Urinary bladder (tissue), 4 donors: ENCODE measurements around the gene IL1RN. TPM values are rescaled to one million over a fixed set of nuclear protein-coding genes. Genes with fewer than 3 reads are reported as not detected.

Experiments used
- DNase-seq: peaks from one replicate; pipeline ENCODE4 v3.0.0-alpha.2; 2015; ENCODE audit errors: extremely low spot score
- H3K27ac ChIP-seq: one replicate; pipeline ENCODE4 v1.5.1; 2013; ENCODE audit warnings: low read depth, mild to moderate bottlenecking, moderate library complexity
- H3K36me3 ChIP-seq: one replicate; pipeline ENCODE4 v1.6.1; 2013; ENCODE audit warnings: mild to moderate bottlenecking, moderate library complexity; ENCODE audit not compliant: insufficient read depth
- H3K4me1 ChIP-seq: one replicate; pipeline ENCODE4 v1.6.1; 2013; ENCODE audit warnings: mild to moderate bottlenecking, moderate library complexity; ENCODE audit not compliant: insufficient read depth
- H3K4me3 ChIP-seq: one replicate; pipeline ENCODE4 v1.5.1; 2013; ENCODE audit warnings: low read depth, low read length
- WGBS: extraction: QIAGEN DNeasy Blood & Tissue Kit; methylation state at CpG from one replicate; pipeline ENCODE4 v1.1.7; 2013; 5-methylcytosine and 5-hydroxymethylcytosine counted together
- polyA plus RNA-seq: library from polyadenylated mRNA; stranded (reverse); fragments of 200-250 nt; gene quantifications from one replicate; pipeline ENCODE4 v1.2.3, GENCODE V29; 2013
- total RNA-seq: library from RNA; depleted of rRNA; stranded (reverse); fragments of >200 nt; gene quantifications from one replicate; pipeline ENCODE4 v1.2.3, GENCODE V29; 2014
- donor health status: healthy with polysubstance abuse.
- donor health status: healthy.

Gene IL1RN
- total and polyA plus RNA-seq, 2 donors: 4.9 to 6.7 TPM

- 91% methylated on average over 16 of the region's 16 CpGs for WGBS
- Histone ChIP-seq H3K4me3 (no peak overlapping the region), H3K4me1 (no peaks in the 10 kb centered on the region), H3K27ac (no peak overlapping the region), H3K36me3 (no peaks in the 10 kb centered on the region)
- no peak for DNase-seq
Observed at GRCh38 chr2:113172721-113173541, 45.5 kb downstream of the IL1RN start.

GRCh38 chr2:113173542-113174375, 46.4 kb downstream of the IL1RN start, which contains the start of gene PSD4:
TSS of gene PSD4 (plus strand) at chr2:113173971. CDS start at chr2:113182457, 8,486 bp downstream.
- Histone ChIP-seq H3K27ac (no peak within 1 kb of the TSS), H3K4me1 (no peaks in the 10 kb centered on the region), H3K36me3 (no peaks in the 10 kb centered on the region), H3K4me3 (peak within 1 kb of the TSS; percentile 20)
- DNase-seq: no peak
- 66% methylated on average over 14 of the region's 14 CpGs for WGBS

- H3K4me1 ChIP-seq: no peaks in the 10 kb centered on the region
- 70% methylated on average over 3 of the region's 3 CpGs for WGBS
- no peaks in the 10 kb centered on the region for H3K36me3 ChIP-seq
- H3K4me3 ChIP-seq: peak overlapping the region; percentile 20
- no peak for DNase-seq
- H3K27ac ChIP-seq: no peak overlapping the region
Observed at GRCh38 chr2:113174376-113174750, 47.0 kb downstream of the IL1RN start.

- H3K4me3 ChIP-seq: peak overlapping the region; percentile 0
- H3K4me1 ChIP-seq: no peaks in the 10 kb centered on the region
- H3K36me3 ChIP-seq: no peaks in the 10 kb centered on the region
- no peak overlapping the region for H3K27ac ChIP-seq
- WGBS: 68% methylated on average over 8 of the region's 8 CpGs
- no peak for DNase-seq
Observed at GRCh38 chr2:113175042-113175628, 47.7 kb downstream of the IL1RN start.

GRCh38 chr2:113175736-113176695, 48.6 kb downstream of the IL1RN start:
- DNase-seq: no peak
- H3K4me3 ChIP-seq: no peak overlapping the region
- no peaks in the 10 kb centered on the region for H3K4me1 ChIP-seq
- 67% methylated on average over 11 of the region's 11 CpGs for WGBS
- H3K27ac ChIP-seq: no peak overlapping the region
- no peaks in the 10 kb centered on the region for H3K36me3 ChIP-seq

- Histone ChIP-seq H3K4me3 (no peak overlapping the region), H3K36me3 (no peaks in the 10 kb centered on the region), H3K27ac (no peak overlapping the region), H3K4me1 (no peaks in the 10 kb centered on the region)
- WGBS: 89% methylated on average over 7 of the region's 7 CpGs
- DNase-seq: no peak
Observed at GRCh38 chr2:113176696-113177355, 49.4 kb downstream of the IL1RN start.

- Histone ChIP-seq H3K36me3 (no peaks in the 10 kb centered on the region), H3K4me1 (no peaks in the 10 kb centered on the region), H3K27ac (no peak overlapping the region), H3K4me3 (no peak overlapping the region)
- WGBS: 85% methylated on average over 11 of the region's 11 CpGs
- no peak for DNase-seq
Observed at GRCh38 chr2:113178069-113178746, 50.8 kb downstream of the IL1RN start.

GRCh38 chr2:113178891-113179290, 51.5 kb downstream of the IL1RN start:
- 86% methylated on average over 4 of the region's 4 CpGs for WGBS
- H3K36me3 ChIP-seq: no peaks in the 10 kb centered on the region
- no peaks in the 10 kb centered on the region for H3K4me1 ChIP-seq
- no peak overlapping the region for H3K4me3 ChIP-seq
- DNase-seq: no peak
- H3K27ac ChIP-seq: no peak overlapping the region

- no peaks in the 10 kb centered on the region for H3K36me3 ChIP-seq
- WGBS: 85% methylated on average over 8 of the region's 8 CpGs
- no peak overlapping the region for H3K27ac ChIP-seq
- H3K4me3 ChIP-seq: no peak overlapping the region
- no peak for DNase-seq
- no peaks in the 10 kb centered on the region for H3K4me1 ChIP-seq
Observed at GRCh38 chr2:113179446-113180045, 52.1 kb downstream of the IL1RN start.

- no peaks in the 10 kb centered on the region for H3K4me1 ChIP-seq
- no peak for DNase-seq
- H3K27ac ChIP-seq: no peak overlapping the region
- WGBS: 81% methylated on average over 17 of the region's 17 CpGs
- H3K36me3 ChIP-seq: no peaks in the 10 kb centered on the region
- H3K4me3 ChIP-seq: no peak overlapping the region
Observed at GRCh38 chr2:113180131-113180946, 52.9 kb downstream of the IL1RN start.
